Hepatocyte (in vitro differentiated cells): ENCODE results near the gene ADAMTS8.

ENCODE experiments used
- CTCF ChIP-seq: fragments of 200-600 bp; sonication (generic); IDR thresholded peaks from 2 replicates; pipeline ENCODE4 v1.5.1; 2016; ENCODE audit warnings: antibody characterized with exemption, mild to moderate bottlenecking; ENCODE audit not compliant: poor library complexity
- EZH2 ChIP-seq: fragments of 200-600 bp; sonication (generic); IDR thresholded peaks from 2 replicates; pipeline ENCODE4 v1.6.1; 2016; ENCODE audit warnings: antibody characterized with exemption, mild to moderate bottlenecking, borderline replicate concordance
- EZH2phosphoT487 ChIP-seq: fragments of 200-600 bp; sonication (generic); IDR thresholded peaks from one replicate; pipeline ENCODE4 v1.6.1; 2018; ENCODE audit warnings: antibody characterized with exemption, mild to moderate bottlenecking, low read depth, moderate library complexity; ENCODE audit not compliant: unreplicated experiment, severe bottlenecking

GRCh38 chr11:130449310-130449990, 21.0 kb upstream of the ADAMTS8 start:
- TF ChIP-seq CTCF (no peak), EZH2 (no peak), EZH2phosphoT487 (no peak)
